ENCODE measurements around the gene CADPS. TPM values are rescaled to one million over a fixed set of nuclear protein-coding genes. Genes with fewer than 3 reads are reported as not detected.

CADPS gene
- polyA plus RNA-seq, 3 donors, result not detected

DNA sequence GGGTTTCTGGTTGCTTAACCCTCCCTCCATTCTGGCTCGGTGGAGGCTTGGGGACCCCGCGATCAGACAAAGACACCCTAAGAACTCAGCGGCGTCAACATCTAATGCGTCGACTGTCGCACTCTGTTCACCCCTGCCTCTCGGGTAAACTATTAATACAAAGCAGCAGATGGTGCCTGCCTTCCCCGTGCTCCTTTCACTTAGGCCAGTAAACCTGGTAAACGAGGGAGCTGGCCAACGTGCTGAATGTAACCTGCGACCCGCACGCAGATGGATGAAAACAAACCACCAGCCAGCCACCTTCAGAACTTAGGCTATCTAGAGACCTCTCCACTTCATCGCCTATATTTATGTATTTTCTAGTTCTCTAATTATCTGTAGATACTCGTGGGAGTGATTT is 848 bp upstream of the CADPS start:
- Histone ChIP-seq H3K79me2 (ENCODE audit: insufficient read depth, low read length) (no peaks in the 10 kb centered on the region), H4K20me1 (ENCODE audit: insufficient read depth, low read length) (no peaks in the 10 kb centered on the region), H3K4me1 (ENCODE audit: control insufficient read depth in 1 of 2, insufficient read depth in 2 of 2, low read length in 2 of 2) (no peaks in the 10 kb centered on the region), H3K4me2 (replicated peaks; ENCODE audit: extremely low read depth, low read length, poor library complexity, severe bottlenecking) (no peak overlapping the region), H3K9ac (ENCODE audit: insufficient read depth, low read length, poor library complexity, severe bottlenecking) (no peak overlapping the region), H3K4me3 (replicated peaks in 1 of 3; ENCODE audit: low read depth in 2 of 3, low read length in 3 of 3) (no peak overlapping the region), H2AFZ (ENCODE audit: insufficient read depth, low read depth, low read length, poor library complexity, severe bottlenecking) (no peak overlapping the region), H3K36me3 (replicated peaks in 1 of 2; ENCODE audit: control insufficient read depth in 1 of 2, insufficient read depth in 2 of 2, low read length in 2 of 2) (no peaks in the 10 kb centered on the region), H3K27ac (ENCODE audit: low read depth in 1 of 2, low read length in 2 of 2) (no peak overlapping the region), H3K27me3 (ENCODE audit: control insufficient read depth in 2 of 2, insufficient read depth in 2 of 2, low read length in 2 of 2) (peaks cover 36 to 63% of the 10 kb centered on the region in 2 donors), H3K9me3 (replicated peaks in 1 of 2; ENCODE audit: control insufficient read depth in 1 of 2, insufficient read depth in 1 of 2, low read length in 2 of 2) (peaks cover 0 to 12% of the 10 kb centered on the region in 2 donors)
- Mint-ChIP-seq H3K9me3 (peaks cover 4 to 23% (median 11%) of the 10 kb centered on the region in 7 donors), H3K27ac (no peak overlapping the region), H3K27me3 (ENCODE audit: low read depth in 3 of 3) (peaks cover 44 to 56% (median 49%) of the 10 kb centered on the region in 3 donors), H3K36me3 (peaks cover 1 to 2% of the 10 kb centered on the region in 2 donors), H3K4me3 (peak overlapping the region in 1 of 2 donors; percentile 75), H3K4me1 (no peaks in the 10 kb centered on the region)
- intact Hi-C loops (cut with micrococcal nuclease), result no loop called here
- TF ChIP-seq, protein P1, sequence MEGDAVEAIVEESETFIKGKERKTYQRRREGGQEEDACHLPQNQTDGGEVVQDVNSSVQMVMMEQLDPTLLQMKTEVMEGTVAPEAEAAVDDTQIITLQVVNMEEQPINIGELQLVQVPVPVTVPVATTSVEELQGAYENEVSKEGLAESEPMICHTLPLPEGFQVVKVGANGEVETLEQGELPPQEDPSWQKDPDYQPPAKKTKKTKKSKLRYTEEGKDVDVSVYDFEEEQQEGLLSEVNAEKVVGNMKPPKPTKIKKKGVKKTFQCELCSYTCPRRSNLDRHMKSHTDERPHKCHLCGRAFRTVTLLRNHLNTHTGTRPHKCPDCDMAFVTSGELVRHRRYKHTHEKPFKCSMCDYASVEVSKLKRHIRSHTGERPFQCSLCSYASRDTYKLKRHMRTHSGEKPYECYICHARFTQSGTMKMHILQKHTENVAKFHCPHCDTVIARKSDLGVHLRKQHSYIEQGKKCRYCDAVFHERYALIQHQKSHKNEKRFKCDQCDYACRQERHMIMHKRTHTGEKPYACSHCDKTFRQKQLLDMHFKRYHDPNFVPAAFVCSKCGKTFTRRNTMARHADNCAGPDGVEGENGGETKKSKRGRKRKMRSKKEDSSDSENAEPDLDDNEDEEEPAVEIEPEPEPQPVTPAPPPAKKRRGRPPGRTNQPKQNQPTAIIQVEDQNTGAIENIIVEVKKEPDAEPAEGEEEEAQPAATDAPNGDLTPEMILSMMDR (IDR thresholded peaks at IDR 0.05), result no peak
- no peak for DNase-seq
- 9% methylated on average over 9 of the region's 17 CpGs for WGBS (ENCODE audit: insufficient coverage)

GRCh38 chr3:62875558-62876002 is 364 bp upstream of the CADPS start:
- no peak overlapping the region for H3K27ac Mint-ChIP-seq
- Histone ChIP-seq H3K4me2 (replicated peaks; ENCODE audit: extremely low read depth, low read length, poor library complexity, severe bottlenecking) (no peak overlapping the region), H4K20me1 (ENCODE audit: insufficient read depth, low read length) (no peaks in the 10 kb centered on the region), H3K79me2 (ENCODE audit: insufficient read depth, low read length) (no peaks in the 10 kb centered on the region), H3K27ac (ENCODE audit: low read depth in 1 of 2, low read length in 2 of 2) (no peak overlapping the region), H3K4me1 (ENCODE audit: control insufficient read depth in 1 of 2, insufficient read depth in 2 of 2, low read length in 2 of 2) (no peaks in the 10 kb centered on the region), H2AFZ (ENCODE audit: insufficient read depth, low read depth, low read length, poor library complexity, severe bottlenecking) (no peak overlapping the region), H3K27me3 (ENCODE audit: control insufficient read depth in 2 of 2, insufficient read depth in 2 of 2, low read length in 2 of 2) (peaks cover 36 to 63% of the 10 kb centered on the region in 2 donors), H3K4me3 (replicated peaks in 1 of 3; ENCODE audit: low read depth in 2 of 3, low read length in 3 of 3) (no peak overlapping the region), H3K36me3 (replicated peaks in 1 of 2; ENCODE audit: control insufficient read depth in 1 of 2, insufficient read depth in 2 of 2, low read length in 2 of 2) (no peaks in the 10 kb centered on the region), H3K9ac (ENCODE audit: insufficient read depth, low read length, poor library complexity, severe bottlenecking) (no peak overlapping the region), H3K9me3 (replicated peaks in 1 of 2; ENCODE audit: control insufficient read depth in 1 of 2, insufficient read depth in 1 of 2, low read length in 2 of 2) (peaks cover 0 to 12% of the 10 kb centered on the region in 2 donors)
- intact Hi-C loops (cut with micrococcal nuclease), result no loop called here
- TF ChIP-seq, protein P1 (IDR thresholded peaks at IDR 0.05), result no peak
- peaks cover 1 to 2% of the 10 kb centered on the region in 2 donors for H3K36me3 Mint-ChIP-seq
- WGBS (ENCODE audit: insufficient coverage), result 11% methylated on average over 3 of the region's 18 CpGs
- H3K27me3 Mint-ChIP-seq (ENCODE audit: low read depth in 3 of 3), result peaks cover 44 to 57% (median 51%) of the 10 kb centered on the region in 3 donors
- peaks cover 4 to 23% (median 11%) of the 10 kb centered on the region in 7 donors for H3K9me3 Mint-ChIP-seq
- peak overlapping the region in 1 of 2 donors; percentile 75 for H3K4me3 Mint-ChIP-seq
- H3K4me1 Mint-ChIP-seq, result no peaks in the 10 kb centered on the region
- DNase-seq, result no peak
